K562 (cell line): ENCODE results near the gene TXNL4A. TPM values are rescaled to one million over a fixed set of nuclear protein-coding genes. Genes with fewer than 3 reads are reported as not detected.
A peak's percentile ranks its signal among the peaks of the same experiment; 100 is the strongest.

Experiments
- C11orf30 ChIP-seq: fragments of 450-650 bp; IDR thresholded peaks from 2 replicates; pipeline ENCODE4 v1.6.1; 2016; ENCODE audit warnings: low read depth, mild to moderate bottlenecking
- CTBP1 ChIP-seq: fragments of 450-650 bp; IDR thresholded peaks from 2 replicates; pipeline ENCODE4 v1.6.1; 2016; ENCODE audit warnings: borderline replicate concordance
- EP400 ChIP-seq: fragments of 450-650 bp; IDR thresholded peaks from 2 replicates; pipeline ENCODE4 v1.6.1; 2017; ENCODE audit warnings: antibody characterized with exemption, mild to moderate bottlenecking, moderate library complexity
- FIP1L1 ChIP-seq: fragments of 200-400 bp; formaldehyde crosslinking; IDR thresholded peaks from 2 replicates; pipeline ENCODE4 v1.6.1; 2018; ENCODE audit warnings: mild to moderate bottlenecking, low read depth, low read length; ENCODE audit not compliant: poor library complexity, severe bottlenecking
- FOXP4 ChIP-seq: sonication (generic); formaldehyde crosslinking; IDR thresholded peaks from 2 replicates; pipeline ENCODE4 v1.8.0; 2022; ENCODE audit warnings: mild to moderate bottlenecking, missing genetic modification reagents, borderline replicate concordance
- HCFC1 ChIP-seq: IDR thresholded peaks from 2 replicates; pipeline ENCODE4 v1.6.1; 2012; ENCODE audit warnings: low read depth, low read length, improper control_type of control experiment
- HDAC2 ChIP-seq: fragments of 450-650 bp; IDR thresholded peaks from 2 replicates; pipeline ENCODE4 v1.6.1; 2016; ENCODE audit warnings: mild to moderate bottlenecking
- HLTF ChIP-seq: fragments of 450-650 bp; IDR thresholded peaks from 2 replicates; pipeline ENCODE4 v1.6.1; 2016
- NFIX ChIP-seq: fragments of 250-450 bp; sonication (Bioruptor Pico); IDR thresholded peaks from 2 replicates; pipeline ENCODE4 v1.4.0; 2020; ENCODE audit warnings: low read depth, mild to moderate bottlenecking, moderate library complexity
- SRSF9 ChIP-seq: fragments of 200-400 bp; formaldehyde crosslinking; IDR thresholded peaks from 2 replicates; pipeline ENCODE4 v1.6.1; 2017; ENCODE audit warnings: low read depth, low read length, borderline replicate concordance
- TEAD2 ChIP-seq: fragments of 450-650 bp; IDR thresholded peaks from 2 replicates; pipeline ENCODE4 v1.6.1; 2016; ENCODE audit warnings: missing genetic modification characterization, control low read depth, missing compliant biosample characterization
- TFAP4 ChIP-seq: sonication (generic); formaldehyde crosslinking; IDR thresholded peaks from 2 replicates; pipeline ENCODE4 v1.8.0; 2022; ENCODE audit warnings: missing genetic modification reagents, mild to moderate bottlenecking, moderate library complexity, borderline replicate concordance
- THRB ChIP-seq: fragments of 450-650 bp; formaldehyde crosslinking; conservative IDR thresholded peaks from 2 replicates; pipeline ENCODE4 v1.4.0; 2022; ENCODE audit warnings: mild to moderate bottlenecking, missing genetic modification characterization
- polyA plus RNA-seq, 8 experiments: library from polyadenylated mRNA; depleted of rRNA in 4 of 8; stranded (reverse) in 5 of 8; unstranded in 3 of 8; fragments of >200 nt; fragmentation: Nextera tagmentation in 2 of 8; fragmentation: Illumina TruSeq in 1 of 8; extraction: Ambion mirVana in 2 of 8; extraction: Trizol in 1 of 8; gene quantifications; 2 replicates each; pipeline versions ENCODE4 v1.2.1 to v1.2.3, GENCODE V29; 2011 to 2014; ENCODE audit warnings: inconsistent platforms in 1 of 8, missing spikeins in 1 of 8
- total RNA-seq, 7 experiments: library from RNA; depleted of rRNA in 6 of 7; stranded (reverse); fragments of >200 nt in 6 of 7; fragmentation: Illumina TruSeq in 2 of 7; extraction: Trizol in 2 of 7; gene quantifications; 2 replicates each; pipeline versions ENCODE4 v1.2.1 to v1.2.3, GENCODE V29; 2011 to 2021; ENCODE audit warnings: low replicate concordance in 1 of 7
- TF ChIP-seq, protein P1 (sequence below): fragments of 450-650 bp; IDR thresholded peaks from 2 replicates; pipeline ENCODE4 v1.6.1; 2016
- TF ChIP-seq, protein P2 (sequence below): fragments of 250-450 bp; sonication (Bioruptor Pico); IDR thresholded peaks from 2 replicates; pipeline ENCODE4 v1.8.0; 2022; ENCODE audit warnings: inconsistent platforms
- TF ChIP-seq, protein P3 (sequence below): fragments of 450-650 bp; IDR thresholded peaks from 2 replicates; pipeline ENCODE4 v1.6.1; 2017; ENCODE audit warnings: antibody characterized with exemption, mild to moderate bottlenecking

Gene TXNL4A
- total and polyA plus RNA-seq, 9 of the 15 experiments (the other 6 are each of a cell fraction or from before 2014, with no cell fraction given): 27.0 to 132 (median 87.5) TPM

GRCh38 chr18:79988451-79989194, at the start of gene TXNL4A (continued):
- TF ChIP-seq FOXP4: peak; percentile 22; the same call in 1 of the 2 replicates
- TF ChIP-seq THRB: no peak
- TF ChIP-seq CTBP1: peak; percentile 85
- TF ChIP-seq, protein P1, sequence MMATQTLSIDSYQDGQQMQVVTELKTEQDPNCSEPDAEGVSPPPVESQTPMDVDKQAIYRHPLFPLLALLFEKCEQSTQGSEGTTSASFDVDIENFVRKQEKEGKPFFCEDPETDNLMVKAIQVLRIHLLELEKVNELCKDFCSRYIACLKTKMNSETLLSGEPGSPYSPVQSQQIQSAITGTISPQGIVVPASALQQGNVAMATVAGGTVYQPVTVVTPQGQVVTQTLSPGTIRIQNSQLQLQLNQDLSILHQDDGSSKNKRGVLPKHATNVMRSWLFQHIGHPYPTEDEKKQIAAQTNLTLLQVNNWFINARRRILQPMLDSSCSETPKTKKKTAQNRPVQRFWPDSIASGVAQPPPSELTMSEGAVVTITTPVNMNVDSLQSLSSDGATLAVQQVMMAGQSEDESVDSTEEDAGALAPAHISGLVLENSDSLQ: peak; percentile 39; the same call in 1 of the 2 replicates
- no peak for TF ChIP-seq HDAC2
- TF ChIP-seq NFIX (CRISPR knock-in tag): no peak
- TF ChIP-seq, protein P2, sequence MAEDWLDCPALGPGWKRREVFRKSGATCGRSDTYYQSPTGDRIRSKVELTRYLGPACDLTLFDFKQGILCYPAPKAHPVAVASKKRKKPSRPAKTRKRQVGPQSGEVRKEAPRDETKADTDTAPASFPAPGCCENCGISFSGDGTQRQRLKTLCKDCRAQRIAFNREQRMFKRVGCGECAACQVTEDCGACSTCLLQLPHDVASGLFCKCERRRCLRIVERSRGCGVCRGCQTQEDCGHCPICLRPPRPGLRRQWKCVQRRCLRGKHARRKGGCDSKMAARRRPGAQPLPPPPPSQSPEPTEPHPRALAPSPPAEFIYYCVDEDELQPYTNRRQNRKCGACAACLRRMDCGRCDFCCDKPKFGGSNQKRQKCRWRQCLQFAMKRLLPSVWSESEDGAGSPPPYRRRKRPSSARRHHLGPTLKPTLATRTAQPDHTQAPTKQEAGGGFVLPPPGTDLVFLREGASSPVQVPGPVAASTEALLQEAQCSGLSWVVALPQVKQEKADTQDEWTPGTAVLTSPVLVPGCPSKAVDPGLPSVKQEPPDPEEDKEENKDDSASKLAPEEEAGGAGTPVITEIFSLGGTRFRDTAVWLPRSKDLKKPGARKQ: no peak
- TF ChIP-seq HLTF: no peak
- TF ChIP-seq HCFC1: peak; percentile 58
- no peak for TF ChIP-seq TEAD2 (tag)
- TF ChIP-seq, protein P3, sequence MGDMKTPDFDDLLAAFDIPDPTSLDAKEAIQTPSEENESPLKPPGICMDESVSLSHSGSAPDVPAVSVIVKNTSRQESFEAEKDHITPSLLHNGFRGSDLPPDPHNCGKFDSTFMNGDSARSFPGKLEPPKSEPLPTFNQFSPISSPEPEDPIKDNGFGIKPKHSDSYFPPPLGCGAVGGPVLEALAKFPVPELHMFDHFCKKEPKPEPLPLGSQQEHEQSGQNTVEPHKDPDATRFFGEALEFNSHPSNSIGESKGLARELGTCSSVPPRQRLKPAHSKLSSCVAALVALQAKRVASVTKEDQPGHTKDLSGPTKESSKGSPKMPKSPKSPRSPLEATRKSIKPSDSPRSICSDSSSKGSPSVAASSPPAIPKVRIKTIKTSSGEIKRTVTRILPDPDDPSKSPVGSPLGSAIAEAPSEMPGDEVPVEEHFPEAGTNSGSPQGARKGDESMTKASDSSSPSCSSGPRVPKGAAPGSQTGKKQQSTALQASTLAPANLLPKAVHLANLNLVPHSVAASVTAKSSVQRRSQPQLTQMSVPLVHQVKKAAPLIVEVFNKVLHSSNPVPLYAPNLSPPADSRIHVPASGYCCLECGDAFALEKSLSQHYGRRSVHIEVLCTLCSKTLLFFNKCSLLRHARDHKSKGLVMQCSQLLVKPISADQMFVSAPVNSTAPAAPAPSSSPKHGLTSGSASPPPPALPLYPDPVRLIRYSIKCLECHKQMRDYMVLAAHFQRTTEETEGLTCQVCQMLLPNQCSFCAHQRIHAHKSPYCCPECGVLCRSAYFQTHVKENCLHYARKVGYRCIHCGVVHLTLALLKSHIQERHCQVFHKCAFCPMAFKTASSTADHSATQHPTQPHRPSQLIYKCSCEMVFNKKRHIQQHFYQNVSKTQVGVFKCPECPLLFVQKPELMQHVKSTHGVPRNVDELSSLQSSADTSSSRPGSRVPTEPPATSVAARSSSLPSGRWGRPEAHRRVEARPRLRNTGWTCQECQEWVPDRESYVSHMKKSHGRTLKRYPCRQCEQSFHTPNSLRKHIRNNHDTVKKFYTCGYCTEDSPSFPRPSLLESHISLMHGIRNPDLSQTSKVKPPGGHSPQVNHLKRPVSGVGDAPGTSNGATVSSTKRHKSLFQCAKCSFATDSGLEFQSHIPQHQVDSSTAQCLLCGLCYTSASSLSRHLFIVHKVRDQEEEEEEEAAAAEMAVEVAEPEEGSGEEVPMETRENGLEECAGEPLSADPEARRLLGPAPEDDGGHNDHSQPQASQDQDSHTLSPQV: 0 out of 2 replicates have a peak, but pooled peaks have one; percentile 32
- TF ChIP-seq SRSF9: no peak
- peak; percentile 22 for TF ChIP-seq FIP1L1
- TF ChIP-seq C11orf30: peak; percentile 41; the same call in 1 of the 2 replicates
- peak; percentile 71 for TF ChIP-seq EP400
- peak; percentile 62; the same call in 1 of the 2 replicates for TF ChIP-seq TFAP4 (CRISPR knock-in tag)
